GM18498 (cell line): Measurements from ENCODE around the gene CIDEB.
A peak's percentile ranks its signal among the peaks of the same experiment; 100 is the strongest.

ENCODE experiments used
- ATAC-seq: cut with Tn5 transposase; IDR thresholded peaks from one replicate; pipeline ENCODE4 v1.9.1; 2021; ENCODE audit warnings: mild to moderate bottlenecking, moderate library complexity; ENCODE audit not compliant: unreplicated experiment

Gene CIDEB

DNA sequence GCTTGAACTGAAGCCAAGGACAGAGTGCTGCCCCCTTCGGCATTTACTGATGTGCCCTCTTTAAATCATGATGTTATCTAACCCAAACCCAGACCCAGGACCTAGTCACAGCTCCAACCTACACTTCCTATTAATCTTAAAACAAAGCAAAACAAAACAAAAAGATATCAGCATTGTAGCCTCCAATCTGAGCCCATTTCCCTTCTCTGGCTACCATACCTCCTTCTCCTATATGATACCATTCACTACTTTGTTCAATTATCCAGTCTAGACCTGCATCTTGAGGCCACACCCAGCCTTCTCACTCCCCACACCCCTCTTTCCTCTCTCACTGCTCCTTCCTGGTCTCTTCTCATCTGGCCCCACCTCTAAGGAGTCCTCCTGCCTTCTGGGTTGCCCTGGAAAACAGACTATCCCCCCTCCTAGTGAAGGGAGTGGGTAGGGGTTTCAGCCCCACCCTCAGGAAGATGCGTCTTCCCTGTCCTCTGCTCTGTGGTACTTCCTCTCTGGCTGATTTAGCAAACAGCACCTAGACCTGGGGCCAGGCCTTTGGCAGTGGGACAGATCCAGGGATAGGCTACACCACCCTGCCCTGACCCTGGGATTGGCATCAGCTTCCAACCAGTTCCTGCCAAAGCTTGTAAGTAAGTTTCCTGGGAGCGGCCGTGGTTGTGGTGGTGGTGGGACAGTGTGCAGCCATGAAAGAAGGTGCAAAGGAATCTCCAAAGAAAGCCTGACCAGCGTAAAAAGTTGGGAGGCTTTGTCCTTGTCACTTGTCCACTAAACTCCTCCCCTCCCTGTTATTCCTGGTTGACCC lies 6.8 kb upstream of the CIDEB start:
- no peak for ATAC-seq

GRCh38 chr14:24313913-24314312 lies 6.1 kb upstream of the CIDEB start:
- ATAC-seq: no peak

- no peak for ATAC-seq
These were observed 5.1 kb upstream of the CIDEB start for GRCh38 chr14:24312736-24313507.

- no peak for ATAC-seq
These were observed 4.2 kb upstream of the CIDEB start for GRCh38 chr14:24311837-24312615.

DNA sequence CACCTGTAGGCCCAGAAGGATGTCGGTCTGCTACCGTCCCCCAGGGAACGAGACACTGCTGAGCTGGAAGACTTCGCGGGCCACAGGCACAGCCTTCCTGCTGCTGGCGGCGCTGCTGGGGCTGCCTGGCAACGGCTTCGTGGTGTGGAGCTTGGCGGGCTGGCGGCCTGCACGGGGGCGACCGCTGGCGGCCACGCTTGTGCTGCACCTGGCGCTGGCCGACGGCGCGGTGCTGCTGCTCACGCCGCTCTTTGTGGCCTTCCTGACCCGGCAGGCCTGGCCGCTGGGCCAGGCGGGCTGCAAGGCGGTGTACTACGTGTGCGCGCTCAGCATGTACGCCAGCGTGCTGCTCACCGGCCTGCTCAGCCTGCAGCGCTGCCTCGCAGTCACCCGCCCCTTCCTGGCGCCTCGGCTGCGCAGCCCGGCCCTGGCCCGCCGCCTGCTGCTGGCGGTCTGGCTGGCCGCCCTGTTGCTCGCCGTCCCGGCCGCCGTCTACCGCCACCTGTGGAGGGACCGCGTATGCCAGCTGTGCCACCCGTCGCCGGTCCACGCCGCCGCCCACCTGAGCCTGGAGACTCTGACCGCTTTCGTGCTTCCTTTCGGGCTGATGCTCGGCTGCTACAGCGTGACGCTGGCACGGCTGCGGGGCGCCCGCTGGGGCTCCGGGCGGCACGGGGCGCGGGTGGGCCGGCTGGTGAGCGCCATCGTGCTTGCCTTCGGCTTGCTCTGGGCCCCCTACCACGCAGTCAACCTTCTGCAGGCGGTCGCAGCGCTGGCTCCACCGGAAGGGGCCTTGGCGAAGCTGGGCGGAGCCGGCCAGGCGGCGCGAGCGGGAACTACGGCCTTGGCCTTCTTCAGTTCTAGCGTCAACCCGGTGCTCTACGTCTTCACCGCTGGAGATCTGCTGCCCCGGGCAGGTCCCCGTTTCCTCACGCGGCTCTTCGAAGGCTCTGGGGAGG lies 3.1 kb upstream of the CIDEB start, which contains the start of gene LTB4R:
Gene LTB4R (plus strand): TSS at position 857 of the 959 bp plus-strand sequence. CDS start 4,150 bp downstream, outside the sequence.
- peak; percentile 64 for ATAC-seq

DNA sequence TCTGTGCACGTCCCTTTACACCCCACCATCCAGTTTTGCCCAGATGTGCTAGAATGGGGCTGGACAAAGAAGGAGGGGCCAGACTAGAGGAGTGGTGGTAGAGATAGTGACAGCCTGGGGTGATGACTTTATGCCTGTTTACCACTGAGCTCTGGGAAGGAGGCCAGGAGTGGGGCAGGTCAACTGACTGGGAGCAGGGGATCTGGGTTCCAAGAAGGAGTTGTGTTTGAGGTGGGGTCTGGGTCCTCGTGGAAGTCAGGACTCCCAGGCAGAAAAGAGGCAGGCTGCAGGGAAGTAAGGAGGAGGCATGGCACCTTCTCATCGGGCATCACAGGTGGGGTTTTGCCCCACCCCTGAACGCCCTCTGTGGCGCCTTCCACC lies 2.5 kb upstream of the CIDEB start:
- ATAC-seq: no peak

- no peak for ATAC-seq
These were observed 1.9 kb upstream of the CIDEB start, which contains the start of gene LTB4R2 for GRCh38 chr14:24309538-24310264. TSS of gene LTB4R2 (plus strand) at chr14:24310140. CDS start at chr14:24310665, 525 bp downstream.

- ATAC-seq: no peak
These were observed 756 bp upstream of the CIDEB start for GRCh38 chr14:24308342-24309124.

GRCh38 chr14:24307156-24307574 lies 612 bp downstream of the CIDEB start:
- no peak for ATAC-seq

DNA sequence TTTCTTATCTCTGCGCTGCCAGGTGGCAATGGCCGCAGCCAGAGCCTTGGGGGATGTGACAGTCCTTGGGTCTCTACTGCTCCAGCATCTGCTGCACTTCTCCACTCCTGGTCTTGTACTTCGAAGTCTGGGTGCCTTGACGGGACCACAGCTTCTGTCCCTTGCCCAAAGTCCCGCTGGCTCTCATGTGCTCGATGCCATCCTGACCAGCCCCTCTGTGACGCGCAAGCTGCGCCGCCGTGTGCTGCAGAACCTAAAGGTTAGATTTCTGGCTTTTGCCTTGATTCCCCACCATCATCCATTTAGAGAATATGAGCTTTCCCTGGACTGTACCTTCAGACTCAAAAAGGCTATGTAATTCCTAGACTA lies 3.8 kb downstream of the CIDEB start:
- ATAC-seq: no peak

DNA sequence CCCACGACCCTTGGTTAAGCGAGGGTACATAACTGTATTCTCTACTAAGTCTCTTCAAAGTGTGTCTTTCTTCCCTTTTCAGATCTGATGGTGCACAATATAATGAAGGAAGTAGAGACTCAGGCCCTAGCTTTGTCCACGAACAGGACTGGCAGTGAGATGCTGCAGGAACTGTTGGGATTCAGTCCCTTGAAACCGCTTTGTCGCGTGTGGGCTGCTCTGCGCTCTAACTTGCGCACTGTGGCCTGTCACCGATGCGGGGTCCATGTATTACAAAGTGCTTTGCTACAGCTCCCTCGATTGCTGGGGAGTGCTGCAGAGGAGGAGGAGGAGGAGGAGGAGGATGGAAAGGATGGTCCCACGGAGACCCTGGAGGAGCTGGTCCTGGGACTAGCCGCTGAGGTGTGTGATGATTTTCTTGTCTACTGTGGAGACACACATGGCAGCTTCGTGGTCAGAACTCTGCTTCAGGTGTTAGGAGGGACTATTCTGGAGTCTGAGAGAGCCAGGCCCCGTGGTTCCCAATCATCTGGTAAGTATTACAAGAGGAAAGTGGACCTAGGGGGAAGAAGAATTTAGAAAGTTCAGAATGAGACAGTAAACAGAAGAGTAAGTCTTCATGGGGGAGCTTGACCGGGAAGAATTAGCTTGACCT lies 7.3 kb downstream of the CIDEB start:
- no peak for ATAC-seq

- ATAC-seq: peak; percentile 79
These were observed 8.3 kb downstream of the CIDEB start, which contains the start of the genes DHRS1 and NOP9 for GRCh38 chr14:24299255-24300191. TSS of gene DHRS1 (minus strand) at chr14:24299780. CDS start at chr14:24299106, 674 bp downstream. TSS of gene NOP9 (plus strand) at chr14:24299850. CDS start at chr14:24299955, 105 bp downstream.

DNA sequence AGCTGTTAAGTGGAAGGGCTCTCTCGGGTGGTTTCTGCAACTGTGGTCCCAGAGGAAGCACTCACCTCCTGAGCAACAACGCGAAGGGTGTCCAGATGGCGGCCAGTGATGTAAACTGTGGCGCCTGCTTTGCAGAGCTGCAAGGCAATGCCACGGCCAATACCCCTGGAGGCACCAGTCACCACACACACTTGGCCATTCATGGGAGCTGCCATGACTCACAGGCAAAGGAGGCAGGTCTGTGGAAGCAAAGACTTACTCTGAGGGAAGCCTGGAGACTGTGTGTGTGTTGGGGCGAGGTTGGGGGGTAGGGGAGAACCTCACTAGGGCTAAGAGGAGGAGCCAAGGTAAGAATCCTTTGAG lies 8.9 kb downstream of the CIDEB start:
- ATAC-seq: no peak

- peak; percentile 14 for ATAC-seq
These were observed 10.4 kb downstream of the CIDEB start for GRCh38 chr14:24297190-24297964.

DNA sequence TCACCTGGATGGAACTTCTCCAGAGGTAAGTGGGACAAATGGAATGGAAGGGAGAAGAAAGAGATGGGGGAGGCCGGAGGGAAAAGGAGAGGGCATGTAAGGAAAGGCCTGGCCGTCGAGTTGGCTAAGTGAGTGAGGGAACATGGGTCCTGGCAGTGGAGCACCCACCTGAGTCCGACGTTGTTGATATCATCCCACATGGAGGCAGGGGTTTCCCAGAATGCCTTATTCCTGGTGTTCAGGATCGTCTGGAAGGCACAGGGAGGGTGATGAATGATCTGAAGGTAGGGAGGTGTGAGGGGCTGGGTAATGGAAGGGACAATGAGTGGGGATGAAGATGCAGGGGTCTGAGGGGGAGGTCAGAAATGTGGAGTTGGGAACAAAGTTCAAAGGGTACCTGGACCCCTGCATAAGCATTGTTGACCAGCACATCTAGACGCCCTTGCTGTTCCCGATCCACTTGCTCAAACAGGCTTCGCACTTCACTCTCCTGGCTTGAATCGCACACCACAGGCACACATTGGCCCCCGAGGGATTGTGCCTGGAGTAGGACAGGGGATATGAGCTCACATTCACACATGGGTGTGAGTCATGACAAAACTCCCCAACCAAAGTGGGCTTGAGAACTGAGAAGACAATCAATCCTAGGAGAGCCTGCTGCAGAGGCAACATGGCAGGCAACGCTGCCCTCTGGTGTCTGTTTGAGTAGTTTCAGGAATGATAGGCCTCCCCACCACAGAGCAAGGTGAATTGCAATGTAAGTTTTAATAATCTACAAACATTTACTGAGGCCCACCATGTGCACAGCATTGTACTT lies 11.2 kb downstream of the CIDEB start:
- peak; percentile 48 for ATAC-seq
